Body of pancreas (tissue), 4 donors: ENCODE data around the gene C1orf87. TPM values are rescaled to one million over a fixed set of nuclear protein-coding genes. Genes with fewer than 3 reads are reported as not detected.
A peak's percentile ranks its signal among the peaks of the same experiment; 100 is the strongest.

Experiments
- ATAC-seq: fragments of 150-250 bp; one replicate; pipeline ENCODE4 v1.9.1; 2016
- DNase-seq, 4 donors: peaks; one replicate each; pipeline ENCODE4 v3.0.0-alpha.2; 2019
- H3K27ac ChIP-seq, 4 donors: fragments of 200-600 bp; sonication (generic); 1 replicate in 3 of 4; 2 replicates in 1 of 4; pipeline versions ENCODE4 v1.5.1 to v1.6.1; 2016 to 2019; ENCODE audit warnings: mild to moderate bottlenecking in 1 of 4, mixed read lengths in 1 of 4, moderate library complexity in 1 of 4
- H3K27me3 ChIP-seq, 2 donors: fragments of 200-600 bp; sonication (generic); one replicate each; pipeline ENCODE4 v1.6.0; 2016; ENCODE audit warnings: mild to moderate bottlenecking in 1 of 2
- H3K36me3 ChIP-seq, 2 donors: fragments of 200-600 bp; sonication (generic); replicated peaks in 1 of 2; 2 replicates each; pipeline ENCODE4 v1.5.1; 2016; ENCODE audit warnings: low read depth in 2 of 2; ENCODE audit not compliant: insufficient read depth in 1 of 2
- H3K4me1 ChIP-seq: fragments of 200-600 bp; sonication (generic); one replicate; pipeline ENCODE4 v1.6.0; 2016
- H3K4me3 ChIP-seq, 2 donors: fragments of 200-600 bp; sonication (generic); 1 replicate in 1 of 2; 2 replicates in 1 of 2; pipeline ENCODE4 v1.5.1; 2016 to 2019
- H3K9me3 ChIP-seq, 3 donors: fragments of 200-600 bp; sonication (generic); 1 replicate in 2 of 3; 2 replicates in 1 of 3; pipeline ENCODE4 v1.5.1; 2016
- CTCF ChIP-seq, 7 experiments: fragments of 450-650 bp in 4 of 7; fragments of 200-600 bp in 3 of 7; sonication (generic) in 3 of 7; IDR thresholded peaks; one replicate each; pipeline ENCODE4 v1.5.1; 2016 to 2019; ENCODE audit warnings: antibody characterized with exemption in 7 of 7
- POLR2A ChIP-seq, 3 donors: fragments of 450-650 bp; IDR thresholded peaks; one replicate each; pipeline ENCODE4 v1.6.1; 2016; ENCODE audit warnings: antibody characterized with exemption in 3 of 3, mild to moderate bottlenecking in 2 of 3
- WGBS, 2 donors: methylation state at CpG; one replicate each; pipeline ENCODE4 v1.1.5; 2017; 5-methylcytosine and 5-hydroxymethylcytosine counted together
- intact Hi-C: fragments of 100-400 bp; cut with DNase I; formaldehyde crosslinking; loops from one replicate; pipeline ENCODE4 v1.15.1; 2023
- total RNA-seq, 2 donors: library from RNA; depleted of rRNA; stranded (reverse); fragments of >200 nt; gene quantifications; one replicate each; pipeline ENCODE4 v1.1.0, GENCODE V29; 2016

The C1orf87 gene
- not detected for total RNA-seq

- ATAC-seq (peak; percentile 76), DNase-seq (peak; percentile 31 to 63 (median 45))
- Histone ChIP-seq H3K27me3 (peaks cover 0 to 11% of the 10 kb centered on the region in 2 donors), H3K36me3 (no peaks in the 10 kb centered on the region), H3K27ac (no peak within 1 kb of the TSS), H3K4me1 (peaks cover 6% of the 10 kb centered on the region), H3K4me3 (no peak within 1 kb of the TSS), H3K9me3 (no peaks in the 10 kb centered on the region)
- 12 to 40% methylated on average over 11 to 36 of the region's 36 CpGs for WGBS, 2 donors
- TF ChIP-seq POLR2A (IDR thresholded peaks at IDR 0.05): no peak
- TF ChIP-seq CTCF (IDR thresholded peaks at IDR 0.05): no peak
- intact Hi-C loops: no loop called here
Measured at GRCh38 chr1:60073605-60074278, at the start of gene C1orf87. Gene C1orf87 (minus strand): TSS chr1:60073770. CDS start chr1:60072643, 1,127 bp downstream.

- no peak for DNase-seq
- Histone ChIP-seq H3K4me3 (no peak overlapping the region), H3K4me1 (no peaks in the 10 kb centered on the region), H3K27me3 (no peaks in the 10 kb centered on the region), H3K36me3 (no peaks in the 10 kb centered on the region), H3K9me3 (no peaks in the 10 kb centered on the region), H3K27ac (no peak overlapping the region)
- WGBS, 2 donors: 61 to 80% methylated on average over 4 of the region's 4 CpGs
- intact Hi-C loops: no loop called here
- no peak for TF ChIP-seq CTCF (IDR thresholded peaks at IDR 0.05)
- no peak for TF ChIP-seq POLR2A (IDR thresholded peaks at IDR 0.05)
- ATAC-seq: no peak
Measured at GRCh38 chr1:60118085-60118484, 44.5 kb upstream of the C1orf87 start.

GRCh38 chr1:60114745-60115318 is 41.3 kb upstream of the C1orf87 start:
- Histone ChIP-seq H3K27me3 (no peaks in the 10 kb centered on the region), H3K4me3 (no peak overlapping the region), H3K27ac (no peak overlapping the region), H3K4me1 (no peaks in the 10 kb centered on the region), H3K36me3 (no peaks in the 10 kb centered on the region), H3K9me3 (no peaks in the 10 kb centered on the region)
- intact Hi-C loops: no loop called here
- ATAC-seq (no peak), DNase-seq (no peak)
- 56 to 57% methylated on average over 7 of the region's 7 CpGs for WGBS, 2 donors
- TF ChIP-seq POLR2A (IDR thresholded peaks at IDR 0.05) (no peak), CTCF (IDR thresholded peaks at IDR 0.05) (no peak)

- Histone ChIP-seq H3K27ac (no peak overlapping the region), H3K4me1 (no peaks in the 10 kb centered on the region), H3K36me3 (no peaks in the 10 kb centered on the region), H3K27me3 (no peaks in the 10 kb centered on the region), H3K9me3 (no peaks in the 10 kb centered on the region), H3K4me3 (no peak overlapping the region)
- DNase-seq (no peak), ATAC-seq (no peak)
- TF ChIP-seq CTCF (IDR thresholded peaks at IDR 0.05) (no peak), POLR2A (IDR thresholded peaks at IDR 0.05) (no peak)
- WGBS, 2 donors: 45 to 77% methylated on average over 1 of the region's 1 CpG
- intact Hi-C loops: no loop called here
Measured at GRCh38 chr1:60113596-60113995, 40.0 kb upstream of the C1orf87 start.

- TF ChIP-seq POLR2A (IDR thresholded peaks at IDR 0.05) (no peak), CTCF (IDR thresholded peaks at IDR 0.05) (no peak)
- Histone ChIP-seq H3K36me3 (no peaks in the 10 kb centered on the region), H3K4me3 (no peak overlapping the region), H3K27ac (no peak overlapping the region), H3K9me3 (no peaks in the 10 kb centered on the region), H3K4me1 (no peaks in the 10 kb centered on the region), H3K27me3 (no peaks in the 10 kb centered on the region)
- intact Hi-C loops: no loop called here
- 95 to 100% methylated on average over 2 of the region's 2 CpGs for WGBS, 2 donors
- no peak for DNase-seq
- ATAC-seq: no peak
Measured at GRCh38 chr1:60113028-60113427, 39.5 kb upstream of the C1orf87 start.
